Activated CD8-positive, alpha-beta memory T cell treated with anti-CD3 and anti-CD28 coated beads for 36 hours (primary cell): ENCODE results near the gene MAST3. TPM values are rescaled to one million over a fixed set of nuclear protein-coding genes. Genes with fewer than 3 reads are reported as not detected.

Source experiments
- total RNA-seq, 2 experiments: library from RNA; stranded (reverse); gene quantifications; one replicate each; pipeline ENCODE4 v1.2.3, GENCODE V29; 2021

Gene MAST3
- total RNA-seq, 2 experiments from 2014 or later: 15.5 to 16.2 TPM

Other genes with a start within 250 kb of the MAST3 start
- 100 to 1,000 TPM; 123 to 125 TPM for gene JAK3, start 249.8 kb upstream of the MAST3 start, total RNA-seq
- 1,000 to 10,000 TPM; 3,083 to 3,091 TPM for gene RPL18A, start 237.9 kb upstream of the MAST3 start, total RNA-seq
- gene SLC5A5, start 225.8 kb upstream of the MAST3 start, total RNA-seq: 1 to 10 TPM; 1.0 to 1.4 TPM
- gene CCDC124, start 164.8 kb upstream of the MAST3 start, total RNA-seq: 100 to 1,000 TPM; 182 to 184 TPM
- under 1 TPM in 1 of 2 experiments, not detected in 1; 0.15 TPM for gene KCNN1, start 130.7 kb upstream of the MAST3 start, total RNA-seq
- 10 to 100 TPM; 24.7 to 26.5 TPM for gene ARRDC2, start 89.6 kb upstream of the MAST3 start, total RNA-seq
- gene IL12RB1, start 10.8 kb upstream of the MAST3 start, total RNA-seq: 10 to 100 TPM; 18.7 to 22.0 TPM
- 10 to 100 TPM; 18.6 to 19.5 TPM for gene PIK3R2, start 55.4 kb downstream of the MAST3 start, total RNA-seq
- gene IFI30, start 76.0 kb downstream of the MAST3 start, total RNA-seq: 10 to 100 TPM; 22.5 to 24.6 TPM
- 10 to 100 TPM; 20.4 to 21.6 TPM for gene MPV17L2, start 95.4 kb downstream of the MAST3 start, total RNA-seq
- gene RAB3A, start 106.3 kb downstream of the MAST3 start, total RNA-seq: 1 to 10 TPM; 6.3 to 6.5 TPM
- gene PDE4C, start 128.7 kb downstream of the MAST3 start, total RNA-seq: not detected
- gene IQCN, start 176.7 kb downstream of the MAST3 start, total RNA-seq: under 1 TPM; 0.40 to 0.59 TPM
- 100 to 1,000 TPM; 339 to 357 TPM for gene JUND, start 183.8 kb downstream of the MAST3 start, total RNA-seq
- gene LSM4, start 225.3 kb downstream of the MAST3 start, total RNA-seq: 100 to 1,000 TPM; 385 to 395 TPM
- gene PGPEP1, start 242.8 kb downstream of the MAST3 start, total RNA-seq: 10 to 100 TPM; 27.5 to 28.4 TPM